ENCODE results near the gene HRNR. TPM values are rescaled to one million over a fixed set of nuclear protein-coding genes. Genes with fewer than 3 reads are reported as not detected.
"Not testable (repeated sequence)": the region's sequence is repeated elsewhere in the genome, so short reads cannot be mapped to it uniquely, and the experiment has no call there.

Gene HRNR
- total RNA-seq, 1 experiment from 2014 or later: not detected

GRCh38 chr1:152214911-152215310, 9.1 kb downstream of the HRNR start:
- H3K4me3 ChIP-seq (ENCODE audit: insufficient read depth, low read depth, low read length); H3K36me3 ChIP-seq (replicated peaks; ENCODE audit: control insufficient read depth, insufficient read depth, low read length); DNase-seq; H3K27me3 ChIP-seq (ENCODE audit: control insufficient read depth, insufficient read depth, low read length): not testable (repeated sequence)

GRCh38 chr1:152198982-152199381, 25.0 kb downstream of the HRNR start:
- Histone ChIP-seq H3K27me3 (ENCODE audit: control insufficient read depth, insufficient read depth, low read length) (no peaks in the 10 kb centered on the region), H3K36me3 (replicated peaks; ENCODE audit: control insufficient read depth, insufficient read depth, low read length) (no peaks in the 10 kb centered on the region), H3K4me3 (ENCODE audit: insufficient read depth, low read depth, low read length) (no peak overlapping the region)
- DNase-seq: no peak

- DNase-seq: no peak
- H3K27me3 ChIP-seq (ENCODE audit: control insufficient read depth, insufficient read depth, low read length): no peaks in the 10 kb centered on the region
- H3K4me3 ChIP-seq (ENCODE audit: insufficient read depth, low read depth, low read length): no peak overlapping the region
- H3K36me3 ChIP-seq (replicated peaks; ENCODE audit: control insufficient read depth, insufficient read depth, low read length): no peaks in the 10 kb centered on the region
These were observed 26.5 kb downstream of the HRNR start for GRCh38 chr1:152197361-152197941.

- H3K4me3 ChIP-seq (ENCODE audit: insufficient read depth, low read depth, low read length): no peak overlapping the region
- H3K36me3 ChIP-seq (replicated peaks; ENCODE audit: control insufficient read depth, insufficient read depth, low read length): no peaks in the 10 kb centered on the region
- no peaks in the 10 kb centered on the region; the same call in 1 of the 2 replicates for H3K27me3 ChIP-seq (ENCODE audit: control insufficient read depth, insufficient read depth, low read length)
- DNase-seq: no peak
These were observed 32.3 kb downstream of the HRNR start for GRCh38 chr1:152191711-152192110.

GRCh38 chr1:152191260-152191659, 32.7 kb downstream of the HRNR start:
- H3K27me3 ChIP-seq (ENCODE audit: control insufficient read depth, insufficient read depth, low read length): no peaks in the 10 kb centered on the region; the same call in 1 of the 2 replicates
- no peaks in the 10 kb centered on the region for H3K36me3 ChIP-seq (replicated peaks; ENCODE audit: control insufficient read depth, insufficient read depth, low read length)
- no peak overlapping the region for H3K4me3 ChIP-seq (ENCODE audit: insufficient read depth, low read depth, low read length)
- DNase-seq: no peak

GRCh38 chr1:152190589-152190988, 33.4 kb downstream of the HRNR start:
- H3K36me3 ChIP-seq (replicated peaks; ENCODE audit: control insufficient read depth, insufficient read depth, low read length): no peaks in the 10 kb centered on the region
- DNase-seq: no peak
- H3K27me3 ChIP-seq (ENCODE audit: control insufficient read depth, insufficient read depth, low read length): no peaks in the 10 kb centered on the region; the same call in 1 of the 2 replicates
- no peak overlapping the region for H3K4me3 ChIP-seq (ENCODE audit: insufficient read depth, low read depth, low read length)

- Histone ChIP-seq H3K4me3 (ENCODE audit: insufficient read depth, low read depth, low read length) (no peak overlapping the region), H3K27me3 (ENCODE audit: control insufficient read depth, insufficient read depth, low read length) (no peaks in the 10 kb centered on the region; the same call in 1 of the 2 replicates), H3K36me3 (replicated peaks; ENCODE audit: control insufficient read depth, insufficient read depth, low read length) (no peaks in the 10 kb centered on the region)
- DNase-seq: peak; percentile 69
These were observed 34.1 kb downstream of the HRNR start for GRCh38 chr1:152189657-152190442.

- H3K4me3 ChIP-seq (ENCODE audit: insufficient read depth, low read depth, low read length): no peak overlapping the region
- peak; percentile 59 for DNase-seq
- H3K27me3 ChIP-seq (ENCODE audit: control insufficient read depth, insufficient read depth, low read length): no peaks in the 10 kb centered on the region; the same call in 1 of the 2 replicates
- no peaks in the 10 kb centered on the region for H3K36me3 ChIP-seq (replicated peaks; ENCODE audit: control insufficient read depth, insufficient read depth, low read length)
These were observed 35.1 kb downstream of the HRNR start for GRCh38 chr1:152188673-152189591.

GRCh38 chr1:152186556-152187285, 37.3 kb downstream of the HRNR start:
- Histone ChIP-seq H3K4me3 (ENCODE audit: insufficient read depth, low read depth, low read length) (no peak overlapping the region), H3K27me3 (ENCODE audit: control insufficient read depth, insufficient read depth, low read length) (no peaks in the 10 kb centered on the region; the same call in 1 of the 2 replicates), H3K36me3 (replicated peaks; ENCODE audit: control insufficient read depth, insufficient read depth, low read length) (no peaks in the 10 kb centered on the region)
- no peak for DNase-seq

- Histone ChIP-seq H3K4me3 (ENCODE audit: insufficient read depth, low read depth, low read length) (no peak overlapping the region), H3K27me3 (ENCODE audit: control insufficient read depth, insufficient read depth, low read length) (no peaks in the 10 kb centered on the region; the same call in 1 of the 2 replicates), H3K36me3 (replicated peaks; ENCODE audit: control insufficient read depth, insufficient read depth, low read length) (no peaks in the 10 kb centered on the region)
- peak; percentile 50 for DNase-seq
These were observed 38.2 kb downstream of the HRNR start for GRCh38 chr1:152185544-152186391.

GRCh38 chr1:152182944-152183361, 41.0 kb downstream of the HRNR start:
- H3K4me3 ChIP-seq (ENCODE audit: insufficient read depth, low read depth, low read length): no peak overlapping the region
- H3K27me3 ChIP-seq (ENCODE audit: control insufficient read depth, insufficient read depth, low read length): no peaks in the 10 kb centered on the region; the same call in 1 of the 2 replicates
- DNase-seq: no peak
- H3K36me3 ChIP-seq (replicated peaks; ENCODE audit: control insufficient read depth, insufficient read depth, low read length): no peaks in the 10 kb centered on the region

GRCh38 chr1:152182431-152182830, 41.6 kb downstream of the HRNR start:
- DNase-seq: no peak
- Histone ChIP-seq H3K36me3 (replicated peaks; ENCODE audit: control insufficient read depth, insufficient read depth, low read length) (no peaks in the 10 kb centered on the region), H3K4me3 (ENCODE audit: insufficient read depth, low read depth, low read length) (no peak overlapping the region), H3K27me3 (ENCODE audit: control insufficient read depth, insufficient read depth, low read length) (no peaks in the 10 kb centered on the region; the same call in 1 of the 2 replicates)

- H3K27me3 ChIP-seq (ENCODE audit: control insufficient read depth, insufficient read depth, low read length): no peaks in the 10 kb centered on the region
- no peak for DNase-seq
- no peak overlapping the region for H3K4me3 ChIP-seq (ENCODE audit: insufficient read depth, low read depth, low read length)
- H3K36me3 ChIP-seq (replicated peaks; ENCODE audit: control insufficient read depth, insufficient read depth, low read length): no peaks in the 10 kb centered on the region
These were observed 44.4 kb downstream of the HRNR start for GRCh38 chr1:152179566-152179965.

Measured in H7 (cell line).